ENCODE measurements around the gene EFCAB7. TPM values are rescaled to one million over a fixed set of nuclear protein-coding genes. Genes with fewer than 3 reads are reported as not detected.

The EFCAB7 gene
- total and polyA plus RNA-seq, 2 of the 4 experiments (the other 2 are of a cell fraction), result 2.3 TPM

GRCh38 chr1:63486629-63487028 is 36.7 kb upstream of the EFCAB7 start:
- peak; percentile 27 for ATAC-seq (ENCODE audit: low read depth)
- in situ Hi-C loops (cut with MboI; ENCODE audit: low sequenced_read_pairs) (no loop called here), intact Hi-C loops (cut with micrococcal nuclease) (no loop called here), dilution Hi-C loops (cut with HindIII; ENCODE audit: low sequenced_read_pairs, unreplicated experiment) (no loop called here)
- Histone ChIP-seq H3K27me3 (ENCODE audit: control insufficient read depth, insufficient read depth, low read length) (no peaks in the 10 kb centered on the region), H3K18ac (ENCODE audit: low read depth, low read length) (no peak overlapping the region), H2AFZ (replicated peaks; ENCODE audit: low read length, poor library complexity) (no peak overlapping the region), H4K5ac (ENCODE audit: low read depth, low read length) (no peak overlapping the region), H3K4ac (ENCODE audit: low read depth, low read length) (no peak overlapping the region), H4K91ac (ENCODE audit: insufficient read depth, low read depth, low read length) (no peak overlapping the region), H4K8ac (ENCODE audit: low read depth in 2 of 2, low read length in 2 of 2) (no peak overlapping the region), H3K56ac (ENCODE audit: extremely low read depth, insufficient read depth, low read length) (no peak overlapping the region), H3K27ac (ENCODE audit: insufficient read depth, low read length) (no peak overlapping the region), H3K14ac (replicated peaks; ENCODE audit: low read depth, low read length) (no peak overlapping the region), H2AK9ac (replicated peaks; ENCODE audit: low read depth, low read length, poor library complexity) (no peak overlapping the region), H3K36me3 (ENCODE audit: control insufficient read depth, insufficient read depth, low read length) (no peaks in the 10 kb centered on the region), H3K23ac (ENCODE audit: low read depth, low read length) (no peak overlapping the region), H3K4me1 (ENCODE audit: control insufficient read depth, insufficient read depth, low read length) (peaks cover 2% of the 10 kb centered on the region), H2BK20ac (ENCODE audit: low read depth, low read length) (no peak overlapping the region), H3K79me1 (ENCODE audit: low read depth in 1 of 2, low read length in 2 of 2) (no peaks in the 10 kb centered on the region), H3K4me2 (ENCODE audit: low read depth, low read length) (no peak overlapping the region), H4K20me1 (ENCODE audit: insufficient read depth, low read length) (no peaks in the 10 kb centered on the region), H2BK5ac (ENCODE audit: low read depth, low read length, poor library complexity, severe bottlenecking) (no peak overlapping the region), H3K9me3 (ENCODE audit: control insufficient read depth, insufficient read depth, low read length) (no peaks in the 10 kb centered on the region), H3K9ac (ENCODE audit: low read depth, low read length) (no peak overlapping the region), H2BK15ac (ENCODE audit: low read depth, low read length) (no peak overlapping the region), H3K9me1 (ENCODE audit: insufficient read depth, low read length) (peaks cover 3% of the 10 kb centered on the region; the same call in 1 of the 2 replicates), H2AK5ac (ENCODE audit: low read depth, low read length) (no peak overlapping the region), H2BK120ac (ENCODE audit: low read depth, low read length) (no peak overlapping the region), H3K4me3 (ENCODE audit: insufficient read depth, low read depth, low read length) (no peak overlapping the region)
- no CpG with 5 or more reads among the region's 1 CpG for WGBS, 2 experiments (ENCODE audit: extremely low coverage in 2 of 2, insufficient read length in 1 of 2)
- DNase-seq, result peak; percentile 63
- BruUV-seq (replicated peaks), result no TSS peak
- ChIA-PET POLR2A (ENCODE audit: unreplicated experiment) (no interaction called here), CTCF (no interaction called here)
- TF ChIP-seq MAZ (IDR thresholded peaks at IDR 0.05; ENCODE audit: borderline replicate concordance, low read depth, low read length) (no peak), POLR2A (IDR thresholded peaks at IDR 0.05; ENCODE audit: low read depth, low read length) (no peak), RFX5 (IDR thresholded peaks at IDR 0.05; ENCODE audit: low read depth, low read length) (no peak), RAD21 (IDR thresholded peaks at IDR 0.05; ENCODE audit: low read length) (no peak), CHD1 (IDR thresholded peaks at IDR 0.05; ENCODE audit: low read depth, low read length) (no peak), USF2 (IDR thresholded peaks at IDR 0.05; ENCODE audit: low read depth, low read length) (peak; percentile 9; the same call in 1 of the 2 replicates), NFE2L2 (IDR thresholded peaks at IDR 0.05; ENCODE audit: low read depth, low read length) (no peak), CEBPB (IDR thresholded peaks at IDR 0.05; ENCODE audit: low read depth, low read length) (0 out of 2 replicates have a peak, but pooled peaks have one; percentile 17)

All from IMR-90 (cell line).